Activated T-helper 1 cell treated with anti-CD3 and anti-CD28 coated beads, Interleukin-2, amount 50 U/mL, for 16 hours (primary cell): ENCODE measurements around the gene UBE2E2.

Source experiments
- DNase-seq, 2 donors: peaks; one replicate each; pipeline ENCODE4 v3.0.0-alpha.2; 2020; ENCODE audit warnings: low read depth in 1 of 2, low spot score in 1 of 2

The UBE2E2 gene

DNA sequence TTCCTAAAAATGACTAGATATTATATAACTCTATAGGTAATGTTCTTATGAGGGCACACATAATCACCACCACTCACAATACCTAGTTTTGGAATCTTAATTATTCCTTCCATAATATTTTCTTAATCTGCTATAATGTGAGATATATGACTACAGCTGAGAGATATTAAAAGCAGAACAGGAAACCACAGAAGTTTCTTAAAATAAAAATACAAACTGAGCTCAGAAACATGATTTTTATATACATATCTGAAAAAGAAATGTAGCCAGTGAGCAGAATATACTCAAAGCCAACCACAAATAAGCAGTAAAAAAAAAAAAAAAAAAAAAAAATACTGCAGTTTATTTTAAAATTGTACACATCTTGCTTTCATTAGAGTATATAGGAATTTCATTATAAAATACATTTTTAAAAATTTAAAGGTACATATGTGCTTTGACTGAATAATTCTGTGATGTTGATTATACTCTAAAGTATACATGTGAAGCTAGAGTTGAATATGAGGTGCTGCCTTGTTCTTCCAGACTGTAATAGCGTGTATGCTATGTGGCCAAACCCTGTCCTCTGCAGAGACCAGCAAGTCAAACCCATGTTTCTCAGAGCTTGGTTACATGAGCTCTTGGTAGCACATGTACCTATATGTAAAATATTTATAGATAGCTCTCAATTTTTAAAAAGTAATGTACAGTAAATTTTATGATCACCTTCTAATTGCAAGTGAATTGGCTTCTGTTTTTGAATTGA lies 175.0 kb downstream of the UBE2E2 start:
- no peak for DNase-seq

DNA sequence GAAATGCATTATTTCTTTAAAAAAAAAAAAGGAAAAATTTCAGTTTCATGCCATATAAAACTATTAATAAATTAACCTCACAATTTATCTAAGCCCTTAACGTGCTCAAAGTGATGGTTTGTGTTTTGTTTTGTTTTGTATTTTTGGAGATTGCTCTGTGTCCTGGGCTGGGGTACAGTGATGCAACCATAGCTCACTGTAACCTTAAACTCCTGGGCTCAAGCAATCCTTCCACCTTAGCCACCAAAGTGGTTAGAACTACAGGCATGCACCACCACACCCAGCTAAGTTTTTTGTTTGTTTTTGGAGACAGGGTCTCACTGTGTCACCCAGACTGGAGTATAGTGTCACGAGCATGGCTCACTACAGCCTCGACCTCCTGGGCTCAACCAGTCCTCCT lies 180.7 kb downstream of the UBE2E2 start:
- DNase-seq: no peak

DNA sequence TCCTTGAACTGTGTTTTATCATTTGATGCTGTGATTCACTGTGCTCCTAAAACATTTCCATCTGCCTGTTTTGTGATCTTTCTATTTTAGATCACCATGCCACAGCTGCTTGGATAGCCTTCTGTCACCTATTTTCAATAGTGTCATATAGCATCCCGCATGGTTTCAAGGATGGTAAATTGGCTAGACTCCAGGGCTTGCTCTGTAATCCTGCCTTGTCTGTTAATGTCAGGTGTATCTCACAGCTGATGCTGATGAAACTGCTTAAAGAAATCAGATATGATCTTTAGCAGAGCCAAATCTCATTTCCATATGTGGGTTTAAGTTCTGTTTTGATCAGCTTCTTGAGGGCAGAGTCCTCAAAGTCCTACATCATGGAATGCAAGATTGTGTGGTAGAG lies 182.2 kb downstream of the UBE2E2 start:
- DNase-seq: no peak

DNA sequence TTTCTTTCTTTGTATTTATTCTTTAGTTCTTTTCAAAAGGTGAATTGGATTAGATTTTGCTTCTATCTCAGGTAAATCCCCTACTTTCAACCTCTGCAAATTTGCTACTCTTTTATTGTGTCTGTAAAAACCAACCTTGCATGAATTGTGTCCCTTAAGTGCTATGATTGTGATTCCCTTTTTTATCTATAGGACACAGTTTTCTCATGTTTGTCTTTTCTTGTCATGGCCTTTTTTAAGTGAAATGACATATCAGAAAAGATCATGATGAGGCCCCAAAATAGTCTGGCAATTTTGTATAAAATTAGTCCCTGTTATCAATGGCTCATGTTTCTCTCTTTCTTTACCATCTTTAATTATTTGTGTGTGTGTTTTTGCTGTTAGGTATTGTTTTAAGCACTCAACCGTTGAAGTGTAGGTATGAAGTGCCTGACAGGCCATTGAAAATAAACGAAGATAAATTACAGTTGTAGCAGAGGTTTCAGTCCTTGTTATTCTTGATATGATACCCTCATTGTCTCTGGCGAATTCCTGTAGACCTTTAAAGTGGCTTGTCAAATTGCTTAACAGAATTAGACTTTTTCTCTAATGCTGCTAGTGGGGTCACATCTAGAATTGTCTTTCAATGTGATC lies 184.3 kb downstream of the UBE2E2 start:
- no peak for DNase-seq

DNA sequence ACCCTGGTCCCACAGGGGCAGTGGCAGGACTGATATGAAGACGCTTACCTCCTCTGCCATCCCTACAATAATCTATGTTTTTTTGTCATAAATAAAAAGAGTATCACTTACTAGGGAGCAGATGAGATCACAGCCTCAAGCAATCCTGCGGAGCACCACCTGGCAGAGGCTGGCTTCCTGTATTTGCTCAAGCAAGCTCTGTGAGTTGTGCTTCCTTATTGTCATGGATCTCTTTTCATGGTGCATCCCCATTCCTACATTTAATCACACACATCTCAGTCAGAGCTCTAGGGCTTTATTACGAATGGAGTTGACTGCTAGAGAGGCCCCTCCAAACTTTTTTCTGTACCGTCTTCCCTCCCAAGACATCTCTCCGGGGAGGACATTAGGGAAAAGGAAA lies 186.0 kb downstream of the UBE2E2 start:
- DNase-seq: no peak

DNA sequence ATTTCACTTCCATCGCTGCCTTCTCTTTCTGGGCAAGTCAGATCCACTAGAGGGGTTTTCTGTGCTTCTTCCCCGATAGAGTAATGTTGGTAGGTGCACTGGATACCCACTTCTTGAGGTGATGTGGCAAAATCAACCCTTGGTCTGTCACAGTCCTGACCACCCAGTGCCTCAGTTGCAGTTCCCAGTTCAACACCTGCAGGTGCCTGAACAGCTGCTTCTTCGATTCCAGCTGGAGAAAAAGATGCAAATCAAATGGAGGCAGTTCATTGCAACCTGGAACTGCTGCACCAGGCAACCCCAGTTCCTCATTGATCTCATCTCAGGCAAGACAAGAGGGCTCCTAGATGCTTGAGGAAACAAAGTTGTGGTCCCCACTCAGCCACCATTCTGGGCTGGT lies 186.6 kb downstream of the UBE2E2 start:
- no peak for DNase-seq

DNA sequence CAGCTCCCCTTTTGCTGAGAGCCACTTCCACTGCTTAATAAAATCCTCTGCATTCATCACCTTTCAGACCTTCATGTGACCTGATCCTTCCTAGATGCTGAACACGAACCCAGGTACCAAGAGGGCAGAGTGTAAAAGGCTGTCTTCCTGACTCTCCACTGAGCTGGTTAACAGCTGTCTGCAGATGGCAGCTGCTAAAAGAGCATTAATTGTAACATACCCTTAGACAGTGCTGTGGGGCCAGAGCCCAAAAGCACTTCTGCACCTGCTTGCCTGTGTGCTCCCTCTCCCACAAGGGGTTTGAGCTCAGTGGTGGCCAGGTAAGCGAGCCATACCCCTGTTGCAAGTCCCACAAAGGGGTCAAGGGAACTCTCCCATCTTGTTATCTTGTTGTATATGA lies 187.3 kb downstream of the UBE2E2 start:
- DNase-seq: no peak

DNA sequence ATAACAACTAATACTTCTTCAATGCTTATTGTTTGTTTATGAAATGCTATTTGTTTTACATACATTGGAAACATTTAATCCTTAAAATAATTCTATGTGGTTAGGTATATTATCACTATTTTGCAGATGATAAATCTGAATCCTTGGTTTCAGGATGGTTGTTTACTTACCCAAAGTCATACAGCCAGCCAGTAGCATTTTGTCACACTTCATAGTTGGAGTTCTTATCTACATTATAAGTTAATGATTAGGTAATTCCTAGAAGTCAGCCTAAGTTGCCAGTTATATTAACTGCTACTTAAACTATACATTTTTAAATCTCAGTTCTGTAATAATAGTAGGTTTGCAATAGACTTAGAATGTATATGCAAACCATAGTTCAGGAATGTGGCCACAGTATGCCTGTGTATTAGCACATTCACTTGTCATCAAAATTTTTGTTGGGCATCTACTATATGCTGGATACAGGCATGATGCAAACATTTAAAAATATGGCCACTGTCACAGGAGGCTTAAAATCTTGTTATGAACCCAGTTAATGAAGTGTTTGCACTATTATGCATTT lies 187.9 kb downstream of the UBE2E2 start:
- no peak for DNase-seq

DNA sequence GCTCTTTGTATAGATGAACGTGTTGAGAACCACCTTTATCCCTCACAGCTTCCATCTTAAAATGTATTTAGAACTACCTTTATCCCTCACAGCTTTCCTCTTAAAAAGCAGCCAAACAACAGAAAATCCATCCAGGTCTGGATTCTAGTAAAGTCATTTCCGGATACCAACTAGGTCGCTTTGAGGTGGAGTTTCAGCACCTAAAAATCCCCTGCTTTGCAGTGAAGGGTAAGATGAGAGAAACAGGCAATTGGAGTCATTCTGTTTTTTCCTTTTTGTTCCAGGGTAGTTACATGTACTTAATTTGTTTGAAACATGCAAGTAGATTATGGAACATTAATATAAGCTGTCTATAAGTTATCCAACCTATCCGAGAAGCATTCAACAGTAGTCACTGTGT lies 192.0 kb downstream of the UBE2E2 start:
- no peak for DNase-seq

DNA sequence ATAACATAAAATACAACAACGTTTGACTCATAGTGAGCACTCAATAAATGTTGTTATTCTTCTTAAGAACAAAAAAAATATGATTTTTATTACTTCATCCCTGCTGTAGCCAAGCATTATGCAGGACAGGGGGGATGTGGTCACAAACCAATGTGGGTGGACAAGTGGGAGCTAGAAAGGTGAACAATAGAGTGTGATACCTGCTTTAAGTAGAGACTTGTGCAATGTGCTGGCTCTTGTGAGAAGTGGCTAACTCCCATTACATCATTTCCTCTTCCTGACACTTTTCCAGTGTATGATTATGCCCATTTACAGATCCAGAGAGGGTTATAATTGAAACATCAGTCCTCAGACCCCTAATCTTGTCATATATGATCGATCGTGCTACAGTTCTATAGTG lies 193.6 kb downstream of the UBE2E2 start:
- no peak for DNase-seq

DNA sequence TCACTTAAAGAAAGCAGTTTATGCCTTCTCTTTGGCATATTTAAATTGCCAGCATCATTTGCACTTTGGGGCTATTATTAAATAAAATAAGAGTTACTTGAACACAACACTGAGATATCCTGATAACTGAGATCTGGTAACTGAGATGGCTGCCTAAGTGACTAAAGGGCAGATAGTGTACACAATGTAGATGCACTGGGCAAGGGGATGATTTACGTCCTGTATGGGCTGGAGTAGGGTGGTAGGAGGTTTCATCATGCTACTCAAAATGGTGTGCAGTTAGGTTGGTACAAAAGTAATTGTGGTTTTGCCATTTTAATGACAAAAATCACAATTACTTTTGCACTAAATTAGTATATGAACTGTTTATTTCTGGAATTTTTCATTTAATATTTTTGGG lies 196.1 kb downstream of the UBE2E2 start:
- DNase-seq: no peak

DNA sequence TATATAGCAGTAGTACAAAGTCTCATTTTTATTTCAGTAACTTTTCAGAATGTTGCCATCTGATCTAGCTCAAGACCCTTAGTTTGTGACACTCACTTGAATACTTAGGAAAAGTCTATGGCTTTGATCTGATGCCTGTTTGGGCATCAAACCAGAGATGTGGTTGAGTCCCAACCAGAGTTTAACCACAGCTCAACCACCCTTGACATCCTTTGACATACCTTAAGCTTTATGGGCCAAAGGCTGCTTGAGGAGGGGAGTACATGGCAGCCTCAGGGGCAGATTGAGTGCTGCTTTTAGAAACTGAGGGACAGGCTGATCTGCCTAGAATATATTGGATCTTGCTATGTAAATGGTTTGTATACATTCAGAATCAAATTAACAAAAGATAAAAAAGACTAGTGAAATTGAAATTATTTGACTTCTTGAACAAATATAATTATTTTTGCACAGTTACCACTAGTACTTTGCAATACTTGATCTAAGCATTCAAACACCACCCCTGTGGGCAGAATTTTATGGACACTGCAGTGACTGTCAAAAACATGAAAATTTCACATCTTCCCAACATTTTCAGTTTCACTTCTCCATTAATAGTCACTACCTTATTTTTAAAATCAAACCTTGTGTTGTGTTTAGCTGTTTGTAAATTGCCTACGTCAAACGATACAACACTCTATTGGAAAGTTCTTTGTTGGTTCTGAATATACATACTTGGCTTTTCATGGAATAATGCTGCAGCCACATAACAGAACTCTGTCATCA lies 199.8 kb downstream of the UBE2E2 start:
- DNase-seq: no peak

DNA sequence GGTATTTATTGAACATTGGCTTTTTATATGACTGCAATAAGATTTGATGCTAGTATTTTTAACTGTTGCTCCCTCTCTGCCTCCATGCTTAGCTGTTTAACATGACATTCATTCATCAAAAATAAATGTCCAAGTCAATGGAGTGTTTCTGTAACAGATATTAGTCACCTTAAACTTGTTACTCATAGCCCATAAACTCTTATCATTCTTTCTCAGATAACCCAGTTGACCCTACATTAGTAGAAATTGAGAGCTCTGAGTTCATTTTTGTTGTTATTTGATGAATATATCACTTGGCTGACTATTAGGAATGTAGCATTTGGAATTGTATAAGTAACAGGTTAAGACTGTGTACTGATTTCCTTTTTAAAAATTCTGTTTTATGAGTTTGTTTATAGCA lies 201.1 kb downstream of the UBE2E2 start:
- no peak for DNase-seq

DNA sequence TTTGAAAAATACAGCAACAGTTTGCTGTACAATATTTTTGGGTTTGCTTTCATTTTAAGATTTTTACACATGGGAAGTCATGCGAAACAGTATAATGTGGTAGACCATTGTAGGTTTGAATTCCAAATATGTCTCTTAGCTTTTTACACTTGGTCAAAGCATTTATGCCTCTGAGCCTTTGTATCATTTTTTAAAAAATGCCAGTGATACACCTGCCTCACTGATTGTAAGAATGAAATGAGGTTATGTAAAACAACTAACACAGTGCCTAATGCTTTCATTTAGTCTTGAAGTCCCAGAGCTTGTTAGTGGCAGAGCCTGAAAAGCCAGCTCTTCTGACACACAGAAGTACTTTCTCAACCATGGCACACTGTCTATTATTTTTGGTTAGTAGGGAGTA lies 202.0 kb downstream of the UBE2E2 start:
- DNase-seq: no peak

DNA sequence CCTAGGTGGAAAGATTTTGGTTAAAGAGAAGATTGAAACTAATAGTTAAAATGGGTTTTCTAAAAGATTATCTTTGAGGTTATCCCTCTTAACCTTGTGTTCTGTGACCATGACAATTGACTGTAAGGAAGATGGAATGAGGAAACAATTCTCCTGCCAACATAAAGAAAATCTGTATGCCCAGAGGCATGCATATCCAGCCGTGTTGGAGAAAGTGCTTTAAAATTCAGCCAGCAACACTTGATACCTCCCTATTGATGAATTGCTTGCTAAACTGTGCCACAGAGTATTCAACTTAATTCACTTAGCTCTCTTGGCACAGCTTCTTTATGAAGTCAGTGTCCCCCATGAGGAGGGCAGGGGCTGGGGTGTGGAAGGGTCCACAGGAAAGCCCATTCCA lies 203.5 kb downstream of the UBE2E2 start:
- DNase-seq: no peak

DNA sequence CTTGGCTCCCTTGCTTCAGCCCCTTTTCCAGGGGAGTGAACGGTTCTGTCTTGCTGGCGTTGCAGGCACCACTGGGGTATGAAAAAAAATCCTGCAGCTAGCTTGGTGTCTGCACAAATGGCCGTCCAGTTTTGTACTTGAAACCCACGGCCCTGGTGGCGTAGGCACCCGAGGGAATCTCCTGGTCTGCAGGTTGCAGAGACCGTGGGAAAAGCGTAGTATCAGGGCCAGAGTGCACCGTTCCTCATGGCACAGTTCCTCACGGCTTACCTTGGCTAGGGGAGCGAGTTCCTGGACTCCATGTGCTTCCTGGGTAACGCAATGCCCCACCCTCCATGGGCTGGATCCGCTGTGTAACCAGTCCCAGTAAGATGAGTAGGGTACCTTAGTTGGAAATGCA lies 214.9 kb downstream of the UBE2E2 start:
- DNase-seq: no peak

DNA sequence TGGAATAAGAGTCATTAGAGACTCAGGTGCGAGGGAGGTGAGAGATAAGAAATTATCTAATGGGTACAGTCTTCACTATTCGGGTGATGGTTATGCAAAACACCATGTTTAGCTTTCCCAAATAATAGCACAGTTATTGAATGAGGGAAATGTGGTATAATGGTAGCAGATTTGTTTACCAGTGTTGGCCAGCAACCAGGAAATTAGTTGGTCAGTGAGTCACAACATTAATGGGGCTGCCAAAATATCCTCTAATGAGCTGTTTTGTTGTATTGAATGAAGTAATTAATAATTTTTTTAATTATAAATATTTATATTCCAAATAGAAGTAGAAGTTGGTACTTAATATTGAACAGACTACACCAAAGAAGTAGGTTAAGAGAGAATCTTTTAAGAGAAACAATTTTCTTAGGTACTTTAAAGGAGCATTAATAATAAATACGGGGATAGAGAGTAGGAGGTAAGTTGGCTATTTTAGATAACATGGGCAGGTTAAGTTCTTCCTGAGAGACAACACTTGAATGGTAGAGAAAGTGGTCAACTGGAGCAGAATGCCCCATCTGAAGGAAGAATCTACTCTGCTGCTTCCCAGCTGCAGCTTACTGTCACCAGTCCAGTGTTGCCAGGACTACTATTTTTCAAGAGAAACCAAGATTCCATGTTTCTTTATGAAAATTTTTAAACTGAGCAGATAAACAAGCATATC lies 218.8 kb downstream of the UBE2E2 start:
- DNase-seq: no peak

DNA sequence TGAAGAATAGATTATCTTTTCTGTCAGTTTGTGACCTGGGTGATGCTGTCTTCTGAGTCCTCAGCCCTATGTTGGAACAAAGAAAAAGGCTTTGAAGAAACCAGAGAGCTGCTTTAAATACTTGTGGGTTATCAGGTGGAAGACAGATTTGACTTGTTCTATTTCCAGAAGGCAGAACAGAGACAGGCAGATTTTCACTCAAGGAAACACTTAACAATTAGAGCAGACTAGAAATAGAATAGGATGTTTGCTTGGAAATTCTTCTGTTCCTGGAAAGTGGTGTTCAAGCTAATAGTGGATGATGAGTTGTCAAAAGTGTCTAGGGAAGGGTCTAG lies 219.4 kb downstream of the UBE2E2 start:
- no peak for DNase-seq

DNA sequence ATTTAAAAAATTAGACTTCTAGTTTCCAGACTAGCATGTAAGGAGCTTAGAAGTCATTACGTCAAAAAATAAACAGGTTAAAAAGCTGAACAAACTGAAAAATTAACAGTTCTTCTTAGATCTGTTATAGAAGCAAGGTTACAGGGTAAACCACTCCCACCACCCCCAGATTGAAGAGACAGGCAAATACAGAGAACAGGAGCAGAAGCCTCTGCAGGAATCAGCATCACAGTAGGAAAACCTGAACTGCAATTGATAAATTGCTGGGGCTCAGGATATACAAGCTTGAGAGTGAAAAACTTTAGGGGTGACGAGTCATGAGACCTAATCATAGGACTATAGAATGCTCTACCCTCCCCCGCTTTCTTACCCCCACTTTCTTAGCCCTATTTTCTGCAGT lies 222.3 kb downstream of the UBE2E2 start:
- DNase-seq: no peak

DNA sequence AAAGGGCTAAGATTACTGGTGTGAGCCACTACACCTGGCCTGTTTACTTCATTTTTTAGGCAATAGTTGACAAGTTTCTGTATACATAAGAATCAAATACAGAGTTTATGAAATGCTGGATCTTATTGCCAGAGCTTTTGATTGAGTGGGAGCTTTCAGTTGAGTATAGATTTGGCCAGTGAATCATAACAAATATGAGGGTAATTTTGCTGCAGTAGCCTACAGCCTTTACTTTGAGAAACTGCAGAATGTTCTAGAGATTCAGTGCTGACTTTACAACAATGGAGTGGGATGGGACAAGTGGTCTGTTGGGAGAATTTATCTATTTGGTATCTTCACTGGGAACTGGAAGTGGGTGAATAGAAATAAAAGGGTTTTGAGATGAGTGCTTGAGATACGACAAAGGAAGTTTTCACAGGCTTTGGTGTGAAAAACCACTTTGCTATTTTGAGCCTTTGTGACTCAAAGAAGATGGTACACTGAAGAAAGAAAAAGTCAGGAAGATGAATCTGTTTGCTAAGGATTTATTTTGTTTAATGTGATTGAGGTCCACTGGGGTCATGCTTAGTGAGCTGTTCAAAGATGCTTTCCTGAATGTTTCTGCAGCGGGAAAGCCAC lies 227.8 kb downstream of the UBE2E2 start:
- DNase-seq: no peak

DNA sequence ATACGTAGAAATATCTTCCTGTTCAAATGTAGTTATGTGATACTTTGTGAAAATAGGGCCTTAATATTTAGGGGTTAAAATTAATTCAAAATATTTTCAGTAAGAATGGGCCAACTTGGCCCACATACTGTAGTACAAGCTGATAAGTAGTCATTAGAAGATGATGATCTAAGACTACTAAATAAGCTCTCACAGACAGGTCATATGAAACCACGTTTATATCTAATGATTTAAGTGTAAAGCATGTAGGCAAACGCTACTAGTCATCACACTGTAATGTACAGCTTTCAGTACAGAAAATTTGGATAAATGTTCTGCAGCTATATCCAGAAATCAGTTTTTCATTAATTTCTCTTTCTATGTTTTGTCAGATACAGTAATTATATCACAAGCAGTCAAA lies 228.6 kb downstream of the UBE2E2 start:
- DNase-seq: no peak
